KMS-11 (cell line): ENCODE results near the gene PSENEN.

Experiments
- H2AFZ ChIP-seq: fragments of 200-600 bp; sonication (generic); 2 replicates; pipeline ENCODE4 v1.6.1; 2016; ENCODE audit warnings: antibody characterized with exemption, mixed run types, low read depth
- H3K27ac ChIP-seq: fragments of 200-600 bp; sonication (generic); 2 replicates; pipeline ENCODE4 v1.6.1; 2016; ENCODE audit warnings: mild to moderate bottlenecking, mixed run types
- H3K27me3 ChIP-seq: fragments of 200-600 bp; sonication (generic); 2 replicates; pipeline ENCODE4 v1.6.1; 2017; ENCODE audit warnings: mild to moderate bottlenecking, low read depth, mixed run types, moderate library complexity; ENCODE audit not compliant: insufficient read depth
- H3K36me3 ChIP-seq: fragments of 200-600 bp; sonication (generic); 2 replicates; pipeline ENCODE4 v1.6.1; 2017; ENCODE audit warnings: mild to moderate bottlenecking, mixed run types; ENCODE audit not compliant: insufficient read depth
- H3K4me1 ChIP-seq: fragments of 200-600 bp; sonication (generic); 2 replicates; pipeline ENCODE4 v1.6.1; 2016; ENCODE audit warnings: mild to moderate bottlenecking, low read depth, mixed run types; ENCODE audit not compliant: poor library complexity, severe bottlenecking
- H3K4me2 ChIP-seq: fragments of 200-600 bp; sonication (generic); 2 replicates; pipeline ENCODE4 v1.7.0; 2016; ENCODE audit warnings: mild to moderate bottlenecking, mixed run types
- H3K4me3 ChIP-seq: fragments of 200-600 bp; sonication (generic); IDR thresholded peaks from 2 replicates; pipeline ENCODE4 v1.6.1; 2017; ENCODE audit warnings: low read depth, low read length, mixed read lengths; ENCODE audit not compliant: insufficient read depth
- H3K79me2 ChIP-seq: fragments of 200-600 bp; sonication (generic); 2 replicates; pipeline ENCODE4 v1.6.1; 2016; ENCODE audit warnings: low read depth, mixed run types; ENCODE audit not compliant: insufficient read depth
- H3K9ac ChIP-seq: fragments of 200-600 bp; sonication (generic); 2 replicates; pipeline ENCODE4 v1.6.1; 2016; ENCODE audit warnings: mild to moderate bottlenecking, mixed run types
- H4K20me1 ChIP-seq: fragments of 200-600 bp; sonication (generic); 2 replicates; pipeline ENCODE4 v1.6.1; 2016; ENCODE audit warnings: mild to moderate bottlenecking, mixed run types; ENCODE audit not compliant: insufficient read depth
- TF ChIP-seq, protein P1 (sequence below): fragments of 200-600 bp; sonication (generic); conservative IDR thresholded peaks from 2 replicates; pipeline ENCODE4 v1.6.1; 2017; ENCODE audit warnings: low read depth, mild to moderate bottlenecking, antibody characterized with exemption, low read length, moderate library complexity, mixed read lengths

PSENEN gene

GRCh38 chr19:35731779-35732405 lies 13.6 kb upstream of the PSENEN start:
- no peaks in the 10 kb centered on the region for H3K79me2 ChIP-seq
- no peak overlapping the region for H3K9ac ChIP-seq
- H3K4me1 ChIP-seq, result peaks cover 1% of the 10 kb centered on the region
- no peak overlapping the region for H2AFZ ChIP-seq
- no peaks in the 10 kb centered on the region for H3K27me3 ChIP-seq
- no peaks in the 10 kb centered on the region for H4K20me1 ChIP-seq
- no peak overlapping the region for H3K4me2 ChIP-seq
- TF ChIP-seq, protein P1, sequence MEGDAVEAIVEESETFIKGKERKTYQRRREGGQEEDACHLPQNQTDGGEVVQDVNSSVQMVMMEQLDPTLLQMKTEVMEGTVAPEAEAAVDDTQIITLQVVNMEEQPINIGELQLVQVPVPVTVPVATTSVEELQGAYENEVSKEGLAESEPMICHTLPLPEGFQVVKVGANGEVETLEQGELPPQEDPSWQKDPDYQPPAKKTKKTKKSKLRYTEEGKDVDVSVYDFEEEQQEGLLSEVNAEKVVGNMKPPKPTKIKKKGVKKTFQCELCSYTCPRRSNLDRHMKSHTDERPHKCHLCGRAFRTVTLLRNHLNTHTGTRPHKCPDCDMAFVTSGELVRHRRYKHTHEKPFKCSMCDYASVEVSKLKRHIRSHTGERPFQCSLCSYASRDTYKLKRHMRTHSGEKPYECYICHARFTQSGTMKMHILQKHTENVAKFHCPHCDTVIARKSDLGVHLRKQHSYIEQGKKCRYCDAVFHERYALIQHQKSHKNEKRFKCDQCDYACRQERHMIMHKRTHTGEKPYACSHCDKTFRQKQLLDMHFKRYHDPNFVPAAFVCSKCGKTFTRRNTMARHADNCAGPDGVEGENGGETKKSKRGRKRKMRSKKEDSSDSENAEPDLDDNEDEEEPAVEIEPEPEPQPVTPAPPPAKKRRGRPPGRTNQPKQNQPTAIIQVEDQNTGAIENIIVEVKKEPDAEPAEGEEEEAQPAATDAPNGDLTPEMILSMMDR, result no peak
- H3K27ac ChIP-seq, result no peak overlapping the region
- 0 out of 2 replicates have a peak, but pooled peaks cover 5% of the 10 kb centered on the region for H3K36me3 ChIP-seq
- no peak overlapping the region for H3K4me3 ChIP-seq

DNA sequence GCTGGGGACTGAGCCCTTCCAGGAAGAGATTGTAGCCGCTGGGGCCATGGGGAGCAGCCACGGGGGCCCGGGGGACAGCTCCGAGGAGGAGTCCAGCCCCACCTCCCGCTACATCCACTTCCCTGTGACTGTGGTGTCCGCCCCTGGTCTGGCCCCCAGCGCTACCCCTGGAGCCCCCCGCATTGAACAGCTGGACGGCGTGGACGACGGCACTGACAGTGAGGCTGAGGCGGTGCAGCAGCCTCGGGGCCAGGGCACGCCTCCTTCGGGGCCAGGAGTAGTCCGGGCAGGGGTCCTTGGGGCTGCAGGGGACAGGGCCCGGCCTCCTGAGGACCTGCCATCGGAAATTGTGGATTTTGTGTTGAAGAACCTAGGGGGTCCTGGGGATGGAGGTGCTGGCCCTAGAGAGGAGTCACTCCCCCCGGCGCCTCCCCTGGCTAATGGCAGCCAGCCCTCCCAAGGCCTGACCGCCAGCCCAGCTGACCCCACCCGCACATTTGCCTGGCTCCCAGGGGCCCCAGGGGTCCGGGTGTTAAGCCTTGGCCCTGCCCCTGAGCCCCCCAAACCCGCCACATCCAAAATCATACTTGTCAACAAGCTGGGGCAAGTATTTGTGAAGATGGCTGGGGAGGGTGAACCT lies 12.8 kb upstream of the PSENEN start:
- no peak overlapping the region for H2AFZ ChIP-seq
- no peak overlapping the region for H3K4me3 ChIP-seq
- H3K27me3 ChIP-seq, result no peaks in the 10 kb centered on the region
- H3K9ac ChIP-seq, result no peak overlapping the region
- TF ChIP-seq, protein P1, result no peak
- H3K36me3 ChIP-seq, result 0 out of 2 replicates have a peak, but pooled peaks cover 5% of the 10 kb centered on the region
- no peak overlapping the region for H3K4me2 ChIP-seq
- H3K79me2 ChIP-seq, result no peaks in the 10 kb centered on the region
- peaks cover 5% of the 10 kb centered on the region for H3K4me1 ChIP-seq
- H3K27ac ChIP-seq, result no peak overlapping the region
- no peaks in the 10 kb centered on the region for H4K20me1 ChIP-seq

GRCh38 chr19:35733180-35734125 lies 12.0 kb upstream of the PSENEN start:
- H3K36me3 ChIP-seq, result 0 out of 2 replicates have a peak, but pooled peaks cover 5% of the 10 kb centered on the region
- H3K4me3 ChIP-seq, result no peak overlapping the region
- H3K4me2 ChIP-seq, result no peak overlapping the region
- H3K4me1 ChIP-seq, result peaks cover 5% of the 10 kb centered on the region
- no peaks in the 10 kb centered on the region for H4K20me1 ChIP-seq
- TF ChIP-seq, protein P1, result no peak
- no peak overlapping the region for H2AFZ ChIP-seq
- no peak overlapping the region for H3K27ac ChIP-seq
- no peaks in the 10 kb centered on the region for H3K27me3 ChIP-seq
- H3K79me2 ChIP-seq, result no peaks in the 10 kb centered on the region
- no peak overlapping the region for H3K9ac ChIP-seq

DNA sequence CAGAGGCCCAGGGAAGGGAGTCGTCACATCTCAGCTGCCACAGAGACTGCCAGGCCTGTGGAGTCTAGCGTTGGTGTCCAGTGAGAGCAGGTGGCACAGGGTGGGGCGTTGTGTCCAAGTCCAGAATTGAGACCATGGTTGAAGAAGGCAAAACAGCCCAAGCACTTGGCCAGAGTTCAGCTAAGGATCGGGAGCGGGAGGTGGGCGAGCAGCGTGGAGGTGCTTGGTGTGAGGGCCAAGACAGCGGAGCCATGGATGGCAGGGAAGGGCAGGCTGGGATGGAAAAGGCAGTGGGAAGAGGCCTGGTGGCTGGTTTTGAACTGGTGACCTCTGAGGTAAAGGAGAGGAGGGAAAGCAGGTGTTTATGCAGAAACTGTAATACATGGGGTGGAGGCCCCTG lies 11.2 kb upstream of the PSENEN start:
- TF ChIP-seq, protein P1, result no peak
- H3K9ac ChIP-seq, result no peak overlapping the region

More for the DNA sequence above, 11.2 kb upstream of the PSENEN start:
- Histone ChIP-seq H3K4me1 (peaks cover 5% of the 10 kb centered on the region), H3K27me3 (no peaks in the 10 kb centered on the region), H3K36me3 (0 out of 2 replicates have a peak, but pooled peaks cover 5% of the 10 kb centered on the region), H4K20me1 (no peaks in the 10 kb centered on the region), H3K4me2 (no peak overlapping the region), H2AFZ (no peak overlapping the region), H3K79me2 (no peaks in the 10 kb centered on the region), H3K4me3 (no peak overlapping the region), H3K27ac (no peak overlapping the region)
